ENCODE data around the gene HHAT. TPM values are rescaled to one million over a fixed set of nuclear protein-coding genes. Genes with fewer than 3 reads are reported as not detected.

HHAT gene
- polyA plus RNA-seq, 2 of the 4 experiments (the other 2 are of a cell fraction), result 3.8 to 4.5 TPM

GRCh38 chr1:210487021-210487420 lies 158.3 kb downstream of the HHAT start:
- ATAC-seq (no peak), DNase-seq (ENCODE audit: low read depth in 1 of 2, low spot score in 1 of 2) (no peak), FAIRE-seq (no peak)
- no peak for TF ChIP-seq NPAS2 (CRISPR knock-in tag; IDR thresholded peaks at IDR 0.05; ENCODE audit: borderline replicate concordance)
- TF ChIP-seq ESRRA (IDR thresholded peaks at IDR 0.05; ENCODE audit: borderline replicate concordance, low read length), result no peak
- TF ChIP-seq, protein P1, sequence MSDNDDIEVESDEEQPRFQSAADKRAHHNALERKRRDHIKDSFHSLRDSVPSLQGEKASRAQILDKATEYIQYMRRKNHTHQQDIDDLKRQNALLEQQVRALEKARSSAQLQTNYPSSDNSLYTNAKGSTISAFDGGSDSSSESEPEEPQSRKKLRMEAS (IDR thresholded peaks at IDR 0.05), result no peak
- TF ChIP-seq NR3C1 (IDR thresholded peaks at IDR 0.05), result no peak
- no peak for TF ChIP-seq CTCF (IDR thresholded peaks at IDR 0.05)
- TF ChIP-seq E2F6 (IDR thresholded peaks at IDR 0.05; ENCODE audit: borderline replicate concordance, low read depth), result no peak
- TF ChIP-seq ZSCAN20 (CRISPR knock-in tag; IDR thresholded peaks at IDR 0.05), result no peak
- TF ChIP-seq HES2 (IDR thresholded peaks at IDR 0.05), result no peak
- no peak for TF ChIP-seq RCOR1 (IDR thresholded peaks at IDR 0.05; ENCODE audit: low read depth, low read length)
- TF ChIP-seq HDAC2 (IDR thresholded peaks at IDR 0.05), result no peak
- TF ChIP-seq REST (IDR thresholded peaks at IDR 0.05), result no peak
- TF ChIP-seq CEBPB (IDR thresholded peaks at IDR 0.05), result no peak
- Histone ChIP-seq H3K27ac (no peak overlapping the region), H3K4me1 (no peaks in the 10 kb centered on the region), H3K4me2 (no peak overlapping the region), H3K9me3 (no peaks in the 10 kb centered on the region), H3K4me3 (no peak overlapping the region)
- ChIA-PET CTCF (no interaction called here), POLR2A (no interaction called here)
- WGBS (ENCODE audit: missing lambda C conversion rate), result 20% methylated on average over 2 of the region's 2 CpGs

GRCh38 chr1:210489491-210489890 lies 160.8 kb downstream of the HHAT start:
- 17% methylated on average over 1 of the region's 1 CpG for WGBS (ENCODE audit: missing lambda C conversion rate)
- no peak overlapping the region for H3K4me3 ChIP-seq
- TF ChIP-seq RFX5 (IDR thresholded peaks at IDR 0.05) (no peak), RCOR1 (IDR thresholded peaks at IDR 0.05; ENCODE audit: low read depth, low read length) (no peak), KDM1A (IDR thresholded peaks at IDR 0.05; ENCODE audit: low read depth) (no peak), SREBF2 (IDR thresholded peaks at IDR 0.05) (no peak)
- TF ChIP-seq, protein P2, sequence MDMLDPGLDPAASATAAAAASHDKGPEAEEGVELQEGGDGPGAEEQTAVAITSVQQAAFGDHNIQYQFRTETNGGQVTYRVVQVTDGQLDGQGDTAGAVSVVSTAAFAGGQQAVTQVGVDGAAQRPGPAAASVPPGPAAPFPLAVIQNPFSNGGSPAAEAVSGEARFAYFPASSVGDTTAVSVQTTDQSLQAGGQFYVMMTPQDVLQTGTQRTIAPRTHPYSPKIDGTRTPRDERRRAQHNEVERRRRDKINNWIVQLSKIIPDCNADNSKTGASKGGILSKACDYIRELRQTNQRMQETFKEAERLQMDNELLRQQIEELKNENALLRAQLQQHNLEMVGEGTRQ (IDR thresholded peaks at IDR 0.05), result no peak
- no peak overlapping the region for H3K4me2 ChIP-seq
- CTCF ChIA-PET, result interaction anchor here (0.7 to 1.6 kb wide), 5 partner anchors 9 to 645 kb away, joined by 3 to 4 read pairs (median 3); no protein-coding TSS in a partner anchor
- ATAC-seq (no peak), FAIRE-seq (no peak), DNase-seq (ENCODE audit: low read depth in 1 of 2, low spot score in 1 of 2) (no peak)
- POLR2A ChIA-PET, result no interaction called here
- no peaks in the 10 kb centered on the region for H3K9me3 ChIP-seq
- H3K27ac ChIP-seq, result no peak overlapping the region
- H3K4me1 ChIP-seq, result no peaks in the 10 kb centered on the region

DNA sequence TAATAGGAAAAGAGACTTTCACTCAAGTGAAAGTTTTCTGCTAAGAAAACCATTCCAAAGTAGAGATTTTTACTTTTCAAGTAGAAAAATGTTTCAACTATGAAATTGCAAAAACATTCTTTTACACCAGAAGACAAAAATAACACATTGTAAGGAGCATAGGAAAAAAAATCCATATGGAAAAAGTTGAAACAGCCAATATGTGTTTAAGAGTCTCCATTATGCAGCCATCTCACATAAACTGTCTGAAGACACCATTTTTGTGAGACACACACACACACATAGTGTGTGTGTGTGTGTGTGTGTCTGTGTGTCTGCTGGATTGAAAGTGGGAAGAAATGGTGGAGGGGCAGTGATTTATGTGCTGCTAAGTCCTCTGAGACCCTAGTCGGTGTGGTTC lies 162.1 kb downstream of the HHAT start:
- H3K4me3 ChIP-seq, result no peak overlapping the region
- no peak overlapping the region for H3K27ac ChIP-seq
- ChIA-PET CTCF (no interaction called here), POLR2A (no interaction called here)
- DNase-seq (ENCODE audit: low read depth in 1 of 2, low spot score in 1 of 2), result no peak
- WGBS (ENCODE audit: missing lambda C conversion rate), result 44% methylated on average over 1 of the region's 1 CpG
- H3K4me2 ChIP-seq, result no peak overlapping the region
- H3K4me1 ChIP-seq, result no peaks in the 10 kb centered on the region
- TF ChIP-seq CTCF (IDR thresholded peaks at IDR 0.05), result no peak
- no peak for TF ChIP-seq NFE2L2 (conservative IDR thresholded peaks at IDR 0.05; ENCODE audit: low read length)
- no peak for TF ChIP-seq MYC (IDR thresholded peaks at IDR 0.05; ENCODE audit: borderline replicate concordance, low read length)
- no peak for TF ChIP-seq BHLHE40 (IDR thresholded peaks at IDR 0.05; ENCODE audit: low read depth, low read length)
- TF ChIP-seq, protein P2 (IDR thresholded peaks at IDR 0.05), result no peak
- no peak for FAIRE-seq
- no peaks in the 10 kb centered on the region for H3K9me3 ChIP-seq
- no peak for ATAC-seq
